VCaP (cell line): ENCODE results near the gene HOXA7.

Source experiments
- H3K27ac ChIP-seq: fragments of 450-650 bp; 2 replicates; pipeline ENCODE4 v1.5.1; 2017
- CTCF ChIP-seq: fragments of 450-650 bp; conservative IDR thresholded peaks from 2 replicates; pipeline ENCODE4 v1.5.1; 2017; ENCODE audit warnings: mild to moderate bottlenecking, moderate library complexity

Gene HOXA7

GRCh38 chr7:27110186-27111031 is 46.1 kb downstream of the HOXA7 start:
- no peak overlapping the region for H3K27ac ChIP-seq
- TF ChIP-seq CTCF: no peak

DNA sequence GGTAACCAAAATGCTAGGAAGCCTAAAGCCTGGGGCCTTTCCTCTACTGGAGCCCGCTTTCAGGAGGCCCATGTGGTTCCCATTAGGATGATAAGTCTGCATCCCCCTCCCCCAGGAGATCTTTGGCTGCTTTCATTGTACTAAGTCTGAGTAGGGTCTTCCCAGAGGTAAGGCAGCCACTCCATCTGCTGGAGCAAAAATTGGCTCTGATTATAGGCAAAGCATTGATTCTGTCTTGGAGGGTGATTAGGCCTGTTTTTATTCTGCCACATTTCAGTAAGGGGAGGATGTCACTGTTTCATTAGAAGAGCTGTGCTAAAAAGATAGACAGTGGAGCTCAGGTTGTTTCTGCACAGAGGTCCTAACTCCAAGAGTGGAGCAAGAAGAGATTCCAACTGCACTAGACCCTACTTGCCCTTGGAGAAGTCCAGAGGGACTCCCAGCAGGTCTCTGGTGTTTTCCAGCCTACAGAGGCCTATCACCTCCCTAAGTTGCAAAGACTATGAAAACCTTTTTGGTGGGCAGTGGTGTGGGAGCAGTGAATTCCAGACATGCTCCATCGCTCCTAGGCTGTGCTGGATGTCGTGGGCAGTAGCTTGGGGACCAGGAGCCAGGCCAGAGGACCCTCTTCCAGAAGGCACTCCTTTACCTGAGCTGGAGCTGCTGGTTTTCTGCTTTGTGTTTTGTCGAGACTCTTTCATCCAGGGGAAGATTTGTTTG is 46.8 kb downstream of the HOXA7 start:
- H3K27ac ChIP-seq: no peak overlapping the region
- no peak for TF ChIP-seq CTCF

DNA sequence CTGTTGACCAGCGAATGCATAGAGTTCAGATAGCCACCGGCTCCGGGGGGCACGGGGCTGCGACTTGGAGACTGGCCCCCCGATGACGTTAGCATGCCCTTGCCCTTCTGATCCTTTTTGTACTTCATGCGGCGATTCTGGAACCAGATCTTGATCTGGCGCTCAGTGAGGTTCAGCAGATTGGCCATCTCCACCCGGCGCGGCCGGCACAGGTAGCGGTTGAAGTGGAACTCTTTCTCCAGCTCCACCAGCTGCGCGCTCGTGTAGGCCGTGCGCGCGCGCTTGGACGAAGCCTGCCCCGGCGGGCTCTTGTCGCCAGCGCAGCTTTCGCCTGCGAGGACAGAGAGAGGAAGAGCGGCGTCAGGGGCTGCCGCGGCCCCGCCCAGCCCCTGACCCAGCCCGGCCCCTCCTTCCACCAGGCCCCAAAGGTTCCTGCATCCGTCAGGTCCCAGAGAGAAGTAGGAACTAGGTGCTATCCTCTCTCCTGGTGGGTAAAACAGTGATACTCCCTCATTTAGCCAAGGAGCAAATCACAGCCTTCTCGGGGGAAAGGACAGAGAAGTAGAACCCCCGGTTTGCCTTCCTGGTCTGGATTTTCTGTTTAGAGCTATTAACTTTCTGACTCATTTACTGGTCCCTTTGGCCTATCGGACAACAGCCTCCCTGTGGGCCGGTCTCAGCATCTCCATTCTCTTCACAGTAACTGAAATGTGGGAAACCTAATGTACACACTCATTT is 47.9 kb downstream of the HOXA7 start:
- no peak overlapping the region for H3K27ac ChIP-seq

GRCh38 chr7:27107391-27108381 is 48.8 kb downstream of the HOXA7 start:
- TF ChIP-seq CTCF: no peak
- H3K27ac ChIP-seq: no peak overlapping the region

More for the DNA sequence above, 47.9 kb downstream of the HOXA7 start:
- no peak for TF ChIP-seq CTCF

DNA sequence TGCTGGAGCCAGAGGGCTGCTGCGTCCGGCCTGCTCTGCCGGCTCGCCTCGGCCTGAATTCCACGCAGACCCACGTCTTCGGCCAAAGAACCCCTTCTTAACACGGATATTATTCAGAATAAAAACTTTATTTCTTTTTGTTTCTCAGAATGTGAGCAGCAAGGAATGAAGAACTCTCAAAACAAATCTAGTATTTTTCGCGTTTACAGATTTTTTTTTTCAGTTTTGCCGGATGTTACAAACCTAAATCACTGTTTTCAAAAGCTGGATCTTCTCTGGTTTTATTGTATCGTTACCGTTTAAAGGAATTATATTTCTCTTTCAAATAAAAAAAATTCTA is 49.6 kb downstream of the HOXA7 start:
- H3K27ac ChIP-seq: no peak overlapping the region
- TF ChIP-seq CTCF: no peak

GRCh38 chr7:27106181-27106900 is 50.1 kb downstream of the HOXA7 start:
- no peak for TF ChIP-seq CTCF
- H3K27ac ChIP-seq: no peak overlapping the region
